BJ (cell line): Measurements from ENCODE around the gene DDR2. TPM values are rescaled to one million over a fixed set of nuclear protein-coding genes. Genes with fewer than 3 reads are reported as not detected.

Experiments
- CTCF ChIA-PET: fragments of 350-600 bp; formaldehyde crosslinking; extraction: SDS; loops from one replicate; lab custom pipeline; 2021; ENCODE audit warnings: antibody characterized with exemption, inconsistent platforms; lab: Yijun Ruan, JAX
- POLR2A ChIA-PET: fragments of 300-600 bp; sonication (Branson Sonifier 250); formaldehyde crosslinking; extraction: SDS; loops from one replicate; lab custom pipeline; 2021; ENCODE audit warnings: antibody characterized with exemption; lab: Charles Lee
- DNase-seq: peaks from one replicate; pipeline ENCODE4 v3.0.0-alpha.2; 2011; ENCODE audit warnings: low read depth
- H3K27me3 ChIP-seq: 2 replicates; pipeline ENCODE4 v1.6.0; 2011; ENCODE audit warnings: low read length; ENCODE audit not compliant: control insufficient read depth, insufficient read depth
- H3K36me3 ChIP-seq: 2 replicates; pipeline ENCODE4 v1.5.1; 2011; ENCODE audit warnings: low read length; ENCODE audit not compliant: control insufficient read depth, insufficient read depth
- H3K4me3 ChIP-seq: 2 replicates; pipeline ENCODE4 v1.5.1; 2011; ENCODE audit warnings: low read depth, mild to moderate bottlenecking, control low read depth, low read length
- polyA plus RNA-seq: library from polyadenylated mRNA; depleted of rRNA; stranded (reverse); fragments of >200 nt; gene quantifications from 2 replicates; pipeline ENCODE4 v1.2.3, GENCODE V29; 2011
- TF ChIP-seq, protein P1 (sequence below): IDR thresholded peaks from 2 replicates; pipeline ENCODE4 v1.5.1; 2011; ENCODE audit warnings: low read depth, mild to moderate bottlenecking, control low read depth, inconsistent platforms, low read length, moderate library complexity; ENCODE audit not compliant: insufficient read depth

The DDR2 gene
- polyA plus RNA-seq, 1 experiment = 282 TPM

DNA sequence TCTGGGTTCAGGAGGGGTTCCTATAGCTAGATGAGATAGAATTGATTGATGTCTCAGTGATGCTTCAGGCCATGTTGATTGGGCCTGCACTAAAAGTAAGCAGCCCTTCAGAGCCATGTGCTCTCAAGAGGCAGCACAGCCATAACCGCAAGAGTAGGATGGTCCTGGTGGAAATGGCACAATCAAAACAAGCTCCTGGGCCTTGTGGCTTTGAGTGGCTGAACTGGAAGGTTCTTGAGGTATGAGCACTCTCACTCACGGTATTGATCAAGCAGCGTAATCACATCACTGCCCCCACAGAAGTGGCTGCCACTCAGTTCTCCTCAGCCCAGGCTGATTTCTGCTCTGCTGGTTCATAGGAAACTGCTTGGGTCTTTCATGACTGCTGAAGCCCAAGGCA lies 76.0 kb downstream of the DDR2 start:
- no peak overlapping the region for H3K4me3 ChIP-seq
- ChIA-PET POLR2A (no interaction called here), CTCF (no interaction called here)
- no peaks in the 10 kb centered on the region for H3K27me3 ChIP-seq
- no peak for DNase-seq
- TF ChIP-seq, protein P1, sequence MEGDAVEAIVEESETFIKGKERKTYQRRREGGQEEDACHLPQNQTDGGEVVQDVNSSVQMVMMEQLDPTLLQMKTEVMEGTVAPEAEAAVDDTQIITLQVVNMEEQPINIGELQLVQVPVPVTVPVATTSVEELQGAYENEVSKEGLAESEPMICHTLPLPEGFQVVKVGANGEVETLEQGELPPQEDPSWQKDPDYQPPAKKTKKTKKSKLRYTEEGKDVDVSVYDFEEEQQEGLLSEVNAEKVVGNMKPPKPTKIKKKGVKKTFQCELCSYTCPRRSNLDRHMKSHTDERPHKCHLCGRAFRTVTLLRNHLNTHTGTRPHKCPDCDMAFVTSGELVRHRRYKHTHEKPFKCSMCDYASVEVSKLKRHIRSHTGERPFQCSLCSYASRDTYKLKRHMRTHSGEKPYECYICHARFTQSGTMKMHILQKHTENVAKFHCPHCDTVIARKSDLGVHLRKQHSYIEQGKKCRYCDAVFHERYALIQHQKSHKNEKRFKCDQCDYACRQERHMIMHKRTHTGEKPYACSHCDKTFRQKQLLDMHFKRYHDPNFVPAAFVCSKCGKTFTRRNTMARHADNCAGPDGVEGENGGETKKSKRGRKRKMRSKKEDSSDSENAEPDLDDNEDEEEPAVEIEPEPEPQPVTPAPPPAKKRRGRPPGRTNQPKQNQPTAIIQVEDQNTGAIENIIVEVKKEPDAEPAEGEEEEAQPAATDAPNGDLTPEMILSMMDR = no peak
- H3K36me3 ChIP-seq = peaks cover 11% of the 10 kb centered on the region

DNA sequence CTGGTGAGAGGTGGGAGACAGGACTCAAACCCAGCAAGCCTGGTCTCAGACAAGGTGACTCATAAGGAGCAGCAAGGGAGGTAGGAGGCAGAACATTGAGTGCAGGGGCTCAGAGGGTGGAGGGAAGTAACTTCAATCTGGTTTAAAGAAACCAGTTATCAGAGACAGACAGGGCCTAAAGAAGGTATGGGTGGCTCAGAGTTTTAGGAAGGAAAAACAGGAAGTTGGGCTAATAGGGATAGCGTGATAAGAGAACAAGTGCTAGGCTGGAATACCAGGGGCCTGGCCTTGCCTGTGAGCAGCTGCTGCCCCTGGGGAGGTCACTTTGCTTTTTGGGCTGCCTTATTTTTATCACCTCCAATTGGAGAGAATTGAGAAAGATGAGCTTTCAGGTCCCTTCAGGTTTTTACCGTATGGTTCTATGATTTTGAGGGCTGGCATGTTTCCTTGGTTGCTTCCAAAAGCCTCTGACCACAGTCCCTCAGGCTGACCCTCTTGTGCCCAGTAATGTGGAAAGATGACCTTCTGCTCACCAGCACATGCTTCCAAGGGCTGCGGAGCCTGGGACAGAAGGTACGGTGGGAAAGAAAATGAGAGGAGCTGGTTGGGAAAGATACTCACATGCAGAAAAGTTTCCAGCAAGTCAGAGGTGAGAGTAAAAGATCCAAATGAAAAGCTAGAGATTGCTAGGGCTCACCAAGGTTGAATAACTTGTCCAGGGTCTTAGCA lies 77.0 kb downstream of the DDR2 start:
- Histone ChIP-seq H3K27me3 (no peaks in the 10 kb centered on the region), H3K36me3 (peaks cover 11% of the 10 kb centered on the region), H3K4me3 (no peak overlapping the region)
- TF ChIP-seq, protein P1 = no peak
- ChIA-PET CTCF (interaction anchor here (0.8 to 1.0 kb wide), 2 partner anchors 10 to 96 kb away, joined by 3 to 5 read pairs; no protein-coding TSS in a partner anchor), POLR2A (no interaction called here)
- DNase-seq = no peak

DNA sequence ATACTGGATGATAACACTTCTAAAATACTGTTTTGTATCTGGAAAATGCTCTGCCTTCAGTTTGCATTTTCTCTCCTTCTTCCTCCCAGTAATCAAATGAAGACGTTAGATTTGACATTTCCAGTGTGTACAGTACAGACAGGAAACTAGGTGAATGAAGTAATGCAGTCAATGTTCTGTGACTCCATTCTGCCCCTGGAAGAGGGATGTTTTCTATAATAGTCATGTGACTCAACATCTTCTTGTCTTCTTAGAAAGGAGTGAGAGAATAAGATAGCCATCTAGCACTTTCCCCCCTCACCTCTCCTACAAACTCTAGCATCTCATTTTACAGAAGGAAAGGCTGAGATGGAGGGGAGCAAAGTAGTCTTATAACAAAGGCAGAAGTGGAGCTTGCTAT lies 77.6 kb downstream of the DDR2 start:
- H3K4me3 ChIP-seq = no peak overlapping the region
- TF ChIP-seq, protein P1 = no peak
- no peaks in the 10 kb centered on the region for H3K27me3 ChIP-seq
- ChIA-PET CTCF (interaction anchor here (0.8 to 1.7 kb wide), 3 partner anchors 9 to 97 kb away, joined by 3 to 5 read pairs (median 4); no protein-coding TSS in a partner anchor), POLR2A (interaction anchor here (1.0 kb wide), 1 partner anchor 19 kb away, joined by 4 read pairs; no protein-coding TSS in a partner anchor)
- no peak for DNase-seq
- H3K36me3 ChIP-seq = peaks cover 11% of the 10 kb centered on the region

DNA sequence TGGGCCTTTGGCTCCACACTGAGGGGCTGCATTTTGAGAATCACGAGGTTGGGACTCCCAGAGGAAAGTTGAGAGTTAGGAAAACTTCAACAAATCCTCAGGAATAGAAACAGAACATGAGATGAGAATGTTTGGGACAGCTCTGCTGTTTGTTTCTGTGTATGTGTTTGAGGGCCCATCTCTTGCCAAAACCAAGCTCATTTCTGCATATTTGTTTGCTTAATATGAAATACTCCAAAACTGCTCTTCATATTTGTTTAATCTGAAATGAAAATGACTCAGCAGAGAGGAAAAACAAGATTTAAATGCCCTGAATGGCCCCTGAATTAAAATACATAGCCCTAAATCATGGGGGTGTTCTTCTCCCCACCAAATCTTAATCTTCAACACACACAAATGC lies 78.1 kb downstream of the DDR2 start:
- TF ChIP-seq, protein P1 = no peak
- Histone ChIP-seq H3K27me3 (no peaks in the 10 kb centered on the region), H3K4me3 (no peak overlapping the region), H3K36me3 (peaks cover 7% of the 10 kb centered on the region)
- ChIA-PET CTCF (interaction anchor here (0.8 to 1.7 kb wide), 4 partner anchors 9 to 97 kb away, joined by 3 to 5 read pairs (median 4); no protein-coding TSS in a partner anchor), POLR2A (interaction anchor here (1.0 kb wide), 1 partner anchor 20 kb away, joined by 4 read pairs; no protein-coding TSS in a partner anchor)
- DNase-seq = no peak

DNA sequence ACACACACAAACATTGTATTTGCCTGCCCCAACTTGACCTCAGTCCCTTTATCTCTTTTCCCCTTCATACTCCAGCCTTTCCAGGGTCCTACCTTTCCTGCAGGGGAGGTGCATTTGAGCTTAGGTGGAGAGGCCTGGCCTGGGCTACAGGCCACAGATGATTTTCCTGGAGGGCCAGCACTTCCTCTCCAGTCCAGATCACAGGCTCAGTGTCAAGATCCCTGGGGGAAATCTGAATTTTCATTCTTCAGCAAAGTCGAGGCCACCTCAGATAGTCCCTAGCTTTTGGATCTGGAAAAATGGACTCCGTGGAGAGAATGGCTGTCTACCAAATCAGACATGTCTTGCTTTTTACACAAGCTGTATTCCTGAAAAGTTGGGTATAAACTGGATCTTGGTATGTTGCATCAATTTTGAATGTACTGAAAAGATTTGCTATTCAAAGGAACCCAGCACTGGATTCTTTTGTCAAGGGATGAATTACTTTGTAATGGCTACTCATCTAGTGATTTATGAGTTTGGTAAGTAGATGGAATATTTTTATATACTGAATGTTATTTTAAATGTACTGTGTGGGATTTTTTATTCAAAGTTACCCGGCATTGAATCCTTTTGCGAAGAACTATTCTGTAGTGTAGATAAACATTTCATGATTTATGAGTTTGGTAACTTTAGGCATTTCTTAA lies 78.7 kb downstream of the DDR2 start:
- DNase-seq = peak; percentile 33
- H3K4me3 ChIP-seq = no peak overlapping the region
- peaks cover 6% of the 10 kb centered on the region for H3K36me3 ChIP-seq
- POLR2A ChIA-PET = interaction anchor here (1.0 kb wide), 1 partner anchor 20 kb away, joined by 4 read pairs; no protein-coding TSS in a partner anchor
- TF ChIP-seq, protein P1 = no peak
- H3K27me3 ChIP-seq = no peaks in the 10 kb centered on the region
- CTCF ChIA-PET = interaction anchor here (1.0 to 1.7 kb wide), 3 partner anchors 12 to 98 kb away, joined by 3 to 5 read pairs (median 4); no protein-coding TSS in a partner anchor
